DOHH2 (cell line): ENCODE measurements around the gene MAP2K5.

Source experiments
- EZH2phosphoT487 ChIP-seq: fragments of 200-600 bp; sonication (generic); IDR thresholded peaks from 2 replicates; pipeline ENCODE4 v1.6.1; 2017; ENCODE audit warnings: borderline replicate concordance, mild to moderate bottlenecking, antibody characterized with exemption, low read length, moderate library complexity, mixed read lengths
- TF ChIP-seq, protein P1 (sequence below): fragments of 200-600 bp; sonication (generic); IDR thresholded peaks from one replicate; pipeline ENCODE4 v1.5.1; 2014; ENCODE audit warnings: antibody characterized with exemption, mild to moderate bottlenecking, low read depth, low read length; ENCODE audit not compliant: poor library complexity, severe bottlenecking

DNA sequence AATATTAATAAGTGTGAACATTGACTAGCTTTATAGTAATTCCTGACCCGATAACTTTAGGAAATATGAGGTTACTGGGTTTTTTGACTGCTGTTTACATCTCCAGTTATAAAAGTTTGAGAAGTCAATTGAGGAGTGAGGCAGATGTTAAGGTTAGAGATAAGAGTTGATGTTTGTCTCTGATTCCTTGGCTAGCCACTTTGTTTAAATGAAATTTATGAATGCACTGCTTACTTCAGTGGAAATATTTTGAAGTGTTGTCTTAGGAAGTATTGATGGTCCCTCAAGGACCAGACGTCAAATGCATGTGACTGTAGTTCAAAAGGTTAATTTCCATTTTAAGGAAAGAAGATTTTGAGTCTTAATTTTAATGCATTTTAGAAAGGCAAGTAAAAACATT lies 41.7 kb downstream of the MAP2K5 start:
- TF ChIP-seq, protein P1, sequence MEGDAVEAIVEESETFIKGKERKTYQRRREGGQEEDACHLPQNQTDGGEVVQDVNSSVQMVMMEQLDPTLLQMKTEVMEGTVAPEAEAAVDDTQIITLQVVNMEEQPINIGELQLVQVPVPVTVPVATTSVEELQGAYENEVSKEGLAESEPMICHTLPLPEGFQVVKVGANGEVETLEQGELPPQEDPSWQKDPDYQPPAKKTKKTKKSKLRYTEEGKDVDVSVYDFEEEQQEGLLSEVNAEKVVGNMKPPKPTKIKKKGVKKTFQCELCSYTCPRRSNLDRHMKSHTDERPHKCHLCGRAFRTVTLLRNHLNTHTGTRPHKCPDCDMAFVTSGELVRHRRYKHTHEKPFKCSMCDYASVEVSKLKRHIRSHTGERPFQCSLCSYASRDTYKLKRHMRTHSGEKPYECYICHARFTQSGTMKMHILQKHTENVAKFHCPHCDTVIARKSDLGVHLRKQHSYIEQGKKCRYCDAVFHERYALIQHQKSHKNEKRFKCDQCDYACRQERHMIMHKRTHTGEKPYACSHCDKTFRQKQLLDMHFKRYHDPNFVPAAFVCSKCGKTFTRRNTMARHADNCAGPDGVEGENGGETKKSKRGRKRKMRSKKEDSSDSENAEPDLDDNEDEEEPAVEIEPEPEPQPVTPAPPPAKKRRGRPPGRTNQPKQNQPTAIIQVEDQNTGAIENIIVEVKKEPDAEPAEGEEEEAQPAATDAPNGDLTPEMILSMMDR, result no peak
- no peak for TF ChIP-seq EZH2phosphoT487
